HG03108 (cell line): ENCODE data around the gene CTF1.
"Not testable (repeated sequence)": the region's sequence is repeated elsewhere in the genome, so short reads cannot be mapped to it uniquely, and the experiment has no call there.

Experiments
- ATAC-seq: cut with Tn5 transposase; IDR thresholded peaks from one replicate; pipeline ENCODE4 v1.9.1; 2021; ENCODE audit warnings: moderate library complexity; ENCODE audit not compliant: unreplicated experiment

CTF1 gene, protein sequence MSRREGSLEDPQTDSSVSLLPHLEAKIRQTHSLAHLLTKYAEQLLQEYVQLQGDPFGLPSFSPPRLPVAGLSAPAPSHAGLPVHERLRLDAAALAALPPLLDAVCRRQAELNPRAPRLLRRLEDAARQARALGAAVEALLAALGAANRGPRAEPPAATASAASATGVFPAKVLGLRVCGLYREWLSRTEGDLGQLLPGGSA

GRCh38 chr16:30896261-30896888 is at the start of gene CTF1:
Gene CTF1 (plus strand): TSS chr16:30896614. CDS start chr16:30896644, 30 bp downstream.
- no peak for ATAC-seq

DNA sequence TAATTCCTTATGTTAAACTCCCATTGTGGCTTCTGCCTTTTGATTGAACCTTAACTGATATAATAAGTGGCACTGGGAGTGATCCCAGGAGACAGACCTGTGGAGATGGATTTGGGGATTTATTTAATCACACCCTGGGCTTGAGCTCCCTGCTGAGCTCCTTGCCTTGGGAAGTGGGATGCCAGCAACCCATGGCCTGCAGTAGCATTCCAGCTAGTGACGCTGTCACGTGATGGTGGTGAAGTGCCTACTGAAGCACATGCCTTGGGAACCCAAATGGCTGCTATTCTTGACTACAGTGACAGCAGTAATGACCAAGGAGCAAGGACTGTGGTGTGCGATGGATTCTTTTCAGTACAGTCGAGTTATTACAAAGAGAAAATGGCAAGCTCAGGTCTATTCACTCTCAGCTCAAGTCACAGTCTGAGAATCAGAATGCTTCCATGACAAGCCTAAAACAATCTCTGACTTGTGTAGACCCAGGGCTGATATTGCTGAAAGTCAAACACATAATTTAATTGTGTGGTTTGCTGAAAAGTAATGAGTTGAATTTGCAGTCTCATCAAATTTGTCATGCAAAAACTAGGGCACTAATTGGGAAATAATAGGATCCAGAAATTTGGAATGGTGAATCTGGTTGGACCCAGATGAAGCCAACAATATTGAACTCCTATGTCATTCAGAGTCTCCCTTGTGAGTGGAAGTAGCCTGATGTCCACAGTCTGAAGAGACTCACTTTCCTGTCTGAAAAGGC is 49.6 kb upstream of the CTF1 start:
- no peak for ATAC-seq

GRCh38 chr16:30850246-30850645 is 46.2 kb upstream of the CTF1 start:
- ATAC-seq: no peak

- no peak for ATAC-seq
These were observed 42.7 kb upstream of the CTF1 start for GRCh38 chr16:30853758-30854157.

- ATAC-seq: no peak
These were observed 38.3 kb upstream of the CTF1 start for GRCh38 chr16:30858111-30858495.

DNA sequence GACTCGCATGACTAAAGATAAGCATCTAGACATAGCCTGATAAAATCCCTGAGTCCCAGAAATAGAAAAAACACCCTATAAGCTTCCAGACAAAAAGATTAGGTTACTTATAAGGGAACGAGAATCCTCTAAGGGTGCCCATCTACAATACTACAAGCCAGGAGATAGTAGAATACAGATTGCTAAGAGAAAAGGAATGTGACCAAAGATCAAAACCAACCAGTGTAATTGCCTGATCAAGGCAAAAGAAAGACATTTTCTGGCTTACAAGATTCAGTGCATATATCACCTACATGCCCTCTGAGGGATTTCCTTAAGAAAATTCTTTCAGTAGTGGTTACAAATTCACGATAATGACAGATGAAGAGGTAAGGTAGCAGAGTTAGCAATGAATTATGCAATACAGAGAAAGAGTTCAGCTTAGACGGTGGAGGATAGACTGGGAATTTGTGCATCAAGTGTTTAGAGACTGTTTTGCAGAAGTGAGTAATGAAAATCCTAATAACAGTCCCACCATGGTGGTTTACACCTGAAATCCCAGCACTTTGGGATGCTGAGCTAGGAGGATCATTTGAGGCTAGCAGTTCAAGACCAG is 37.5 kb upstream of the CTF1 start:
- ATAC-seq: no peak

DNA sequence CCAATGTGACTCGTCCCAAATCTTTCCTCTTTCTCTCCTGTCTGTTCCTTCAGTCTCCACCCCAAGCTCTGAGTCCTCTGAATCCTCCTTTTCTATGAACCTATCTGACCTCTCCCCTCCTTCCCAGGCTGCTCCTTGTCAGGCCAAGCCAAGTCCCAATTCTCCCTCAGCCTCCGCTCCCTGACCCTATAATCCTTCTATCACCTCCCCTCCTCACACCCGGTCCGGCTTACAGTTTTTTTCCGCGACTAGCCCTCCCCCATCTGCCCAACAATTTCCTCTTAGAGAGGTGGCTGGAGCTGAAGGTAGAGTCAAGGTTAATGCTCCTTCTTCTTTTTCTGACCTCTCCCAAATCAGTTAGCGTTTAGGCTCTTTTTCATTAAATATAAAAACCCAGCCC is 35.7 kb upstream of the CTF1 start:
- ATAC-seq: not testable (repeated sequence)

GRCh38 chr16:30863178-30863577 is 33.2 kb upstream of the CTF1 start:
- ATAC-seq: not testable (repeated sequence)

DNA sequence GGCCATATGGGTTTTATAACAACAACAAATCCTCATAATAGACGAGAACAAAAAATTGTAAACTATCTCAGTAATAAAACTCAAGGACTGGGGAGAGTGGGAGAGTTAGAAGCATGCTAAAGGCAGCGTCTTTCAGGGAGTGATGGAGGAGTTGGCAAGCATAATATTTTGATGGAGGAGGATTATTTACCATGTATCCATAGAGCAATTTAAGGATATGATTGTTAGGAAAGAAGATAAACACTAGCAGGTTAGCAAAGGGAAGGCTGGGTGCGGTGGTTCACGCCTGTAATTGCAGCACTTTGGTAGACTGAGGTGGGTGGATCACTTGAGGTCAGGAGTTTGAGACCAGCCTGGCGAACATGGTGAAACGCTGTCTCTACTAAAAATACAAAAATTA is 30.4 kb upstream of the CTF1 start:
- ATAC-seq: no peak

DNA sequence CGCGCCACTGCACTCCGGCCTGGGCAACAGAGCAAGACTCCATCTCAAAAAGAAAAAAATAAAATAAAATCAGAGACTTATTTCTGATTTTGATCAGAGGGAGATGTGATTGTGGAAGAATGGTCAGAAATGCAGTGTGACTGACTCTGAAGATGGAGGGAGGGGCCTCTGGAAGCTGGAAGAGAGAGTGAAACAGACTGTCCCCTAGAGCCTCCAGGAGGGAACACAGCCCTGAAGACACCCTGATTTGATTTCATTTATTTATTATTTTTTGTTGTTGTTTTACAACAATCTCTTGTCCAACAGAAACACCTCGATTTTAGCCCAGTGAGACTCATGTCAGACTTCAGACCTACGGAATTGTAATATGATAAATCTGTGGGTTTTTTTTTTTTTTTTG is 28.7 kb upstream of the CTF1 start:
- ATAC-seq: no peak

- ATAC-seq: no peak
These were observed 25.5 kb upstream of the CTF1 start for GRCh38 chr16:30870904-30871303.

GRCh38 chr16:30874244-30874820 is 22.1 kb upstream of the CTF1 start:
- ATAC-seq: no peak

GRCh38 chr16:30874821-30875717 is 21.3 kb upstream of the CTF1 start:
- ATAC-seq: peak; percentile 79

GRCh38 chr16:30875871-30876801 is 20.3 kb upstream of the CTF1 start:
- no peak for ATAC-seq

DNA sequence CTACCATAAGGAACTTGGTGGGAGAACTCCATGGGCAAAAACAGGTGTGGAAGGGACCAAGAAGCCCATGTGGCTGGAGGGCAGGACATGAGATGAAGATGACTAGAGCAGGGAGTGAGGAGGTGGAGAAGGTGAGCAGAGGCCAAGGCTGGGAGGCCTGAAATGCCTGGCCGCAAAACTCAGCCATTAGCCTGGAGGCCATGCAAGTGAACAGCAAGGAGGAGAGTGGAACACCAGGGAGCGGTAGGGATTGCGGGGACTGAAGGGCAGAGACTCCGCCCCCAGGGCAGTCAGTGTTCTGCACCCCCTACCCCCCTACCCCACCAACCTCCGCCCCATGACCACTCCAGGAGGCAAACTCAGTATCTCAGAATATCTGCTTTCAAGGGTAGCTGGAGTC is 19.5 kb upstream of the CTF1 start:
- ATAC-seq: no peak

- no peak for ATAC-seq
These were observed 13.7 kb upstream of the CTF1 start for GRCh38 chr16:30882429-30883310.

- ATAC-seq: no peak
These were observed 11.7 kb upstream of the CTF1 start for GRCh38 chr16:30884760-30885159.

- no peak for ATAC-seq
These were observed 11.2 kb upstream of the CTF1 start for GRCh38 chr16:30885196-30885595.
